ENCODE results near the gene FUOM.

The FUOM gene

GRCh38 chr10:133365461-133366129, 7.8 kb upstream of the FUOM start:
- no peak for TF ChIP-seq CTCF (conservative IDR thresholded peaks at IDR 0.05; ENCODE audit: control insufficient read depth, insufficient read depth, low read depth, low read length)
- no peak for DNase-seq (ENCODE audit: low read depth)
- no peak overlapping the region for H3K4me3 ChIP-seq (ENCODE audit: control insufficient read depth, low read depth, low read length)

- DNase-seq (ENCODE audit: low read depth) = no peak
- no peak for TF ChIP-seq CTCF (conservative IDR thresholded peaks at IDR 0.05; ENCODE audit: control insufficient read depth, insufficient read depth, low read depth, low read length)
- no peak overlapping the region for H3K4me3 ChIP-seq (ENCODE audit: control insufficient read depth, low read depth, low read length)
Observed at GRCh38 chr10:133364645-133365431, 7.0 kb upstream of the FUOM start.

- no peak for TF ChIP-seq CTCF (conservative IDR thresholded peaks at IDR 0.05; ENCODE audit: control insufficient read depth, insufficient read depth, low read depth, low read length)
- H3K4me3 ChIP-seq (ENCODE audit: control insufficient read depth, low read depth, low read length) = no peak overlapping the region
- no peak for DNase-seq (ENCODE audit: low read depth)
Observed at GRCh38 chr10:133362846-133363245, 5.0 kb upstream of the FUOM start.

GRCh38 chr10:133361773-133362441, 4.1 kb upstream of the FUOM start:
- H3K4me3 ChIP-seq (ENCODE audit: control insufficient read depth, low read depth, low read length) = no peak overlapping the region
- no peak for TF ChIP-seq CTCF (conservative IDR thresholded peaks at IDR 0.05; ENCODE audit: control insufficient read depth, insufficient read depth, low read depth, low read length)
- DNase-seq (ENCODE audit: low read depth) = no peak

GRCh38 chr10:133361227-133361626, 3.4 kb upstream of the FUOM start:
- DNase-seq (ENCODE audit: low read depth) = no peak
- TF ChIP-seq CTCF (conservative IDR thresholded peaks at IDR 0.05; ENCODE audit: control insufficient read depth, insufficient read depth, low read depth, low read length) = no peak
- no peak overlapping the region for H3K4me3 ChIP-seq (ENCODE audit: control insufficient read depth, low read depth, low read length)

- DNase-seq (ENCODE audit: low read depth) = no peak
- H3K4me3 ChIP-seq (ENCODE audit: control insufficient read depth, low read depth, low read length) = no peak overlapping the region
- no peak for TF ChIP-seq CTCF (conservative IDR thresholded peaks at IDR 0.05; ENCODE audit: control insufficient read depth, insufficient read depth, low read depth, low read length)
Observed at GRCh38 chr10:133359972-133360610, 2.3 kb upstream of the FUOM start.
